GM23338 (cell line): Measurements from ENCODE around the gene IQSEC3.
"Not testable (repeated sequence)": the region's sequence is repeated elsewhere in the genome, so short reads cannot be mapped to it uniquely, and the experiment has no call there.

Experiments used
- CREB1 ChIP-seq: fragments of 250-450 bp; sonication (Bioruptor Pico); IDR thresholded peaks from 2 replicates; pipeline ENCODE4 v1.5.0; 2020; ENCODE audit warnings: low read depth, mild to moderate bottlenecking, moderate library complexity
- CTCF ChIP-seq, 2 experiments: fragments of 200-600 bp in 1 of 2; sonication (generic) in 1 of 2; conservative IDR thresholded peaks; 2 replicates each; pipeline versions ENCODE4 v1.5.1 to v1.6.1; 2016 to 2017; ENCODE audit warnings: antibody characterized with exemption in 2 of 2, low read depth in 2 of 2, mild to moderate bottlenecking in 2 of 2, moderate library complexity in 1 of 2
- ETS1 ChIP-seq: IDR thresholded peaks from 2 replicates; pipeline ENCODE4 v1.6.1; 2016; ENCODE audit warnings: antibody characterized with exemption
- EZH2 ChIP-seq: fragments of 200-600 bp; sonication (generic); IDR thresholded peaks from one replicate; pipeline ENCODE4 v1.8.0; 2017; ENCODE audit warnings: antibody characterized with exemption, mild to moderate bottlenecking, low read depth; ENCODE audit not compliant: unreplicated experiment
- EZH2phosphoT487 ChIP-seq: fragments of 200-600 bp; sonication (generic); IDR thresholded peaks from one replicate; pipeline ENCODE4 v1.8.1; 2018; ENCODE audit warnings: antibody characterized with exemption; ENCODE audit not compliant: unreplicated experiment
- JUNB ChIP-seq: IDR thresholded peaks from one replicate; pipeline ENCODE4 v1.6.1; 2016; ENCODE audit warnings: antibody characterized with exemption; ENCODE audit not compliant: unreplicated experiment
- NANOG ChIP-seq: IDR thresholded peaks from 2 replicates; pipeline ENCODE4 v1.6.1; 2016; ENCODE audit warnings: antibody characterized with exemption, borderline replicate concordance
- POLR2AphosphoS5 ChIP-seq: IDR thresholded peaks from 2 replicates; pipeline ENCODE4 v1.6.1; 2016; ENCODE audit warnings: antibody characterized with exemption, low read depth
- REST ChIP-seq: IDR thresholded peaks from one replicate; pipeline ENCODE4 v1.6.1; 2018; ENCODE audit warnings: antibody characterized with exemption; ENCODE audit not compliant: unreplicated experiment
- STAT1 ChIP-seq: IDR thresholded peaks from one replicate; pipeline ENCODE4 v1.6.1; 2016; ENCODE audit warnings: antibody characterized with exemption; ENCODE audit not compliant: unreplicated experiment
- ZNF114 ChIP-seq: fragments of 250-450 bp; sonication (Bioruptor Pico); IDR thresholded peaks from 2 replicates; pipeline ENCODE4 v1.5.0; 2020; ENCODE audit warnings: mild to moderate bottlenecking, moderate library complexity
- ZNF331 ChIP-seq: fragments of 250-450 bp; sonication (Bioruptor Pico); IDR thresholded peaks from 2 replicates; pipeline ENCODE4 v1.5.0; 2020; ENCODE audit warnings: low read depth, mild to moderate bottlenecking, moderate library complexity
- ZNF462 ChIP-seq: fragments of 250-450 bp; sonication (Bioruptor Pico); IDR thresholded peaks from 2 replicates; pipeline ENCODE4 v1.5.0; 2020; ENCODE audit warnings: mild to moderate bottlenecking, moderate library complexity

GRCh38 chr12:45991-46358 is 20.6 kb upstream of the IQSEC3 start:
- TF ChIP-seq CTCF (conservative IDR thresholded peaks at IDR 0.05; ENCODE audit: low read depth in 2 of 2); REST; EZH2phosphoT487; POLR2AphosphoS5; ETS1; EZH2; JUNB; CREB1 (CRISPR knock-in tag); ZNF331 (CRISPR knock-in tag); ZNF462; STAT1; NANOG; ZNF114 (CRISPR knock-in tag): not testable (repeated sequence)
